Neutrophil (primary cell): Measurements from ENCODE around the gene IFITM2.
"Not testable (repeated sequence)": the region's sequence is repeated elsewhere in the genome, so short reads cannot be mapped to it uniquely, and the experiment has no call there.

Source experiments
- H3K27ac ChIP-seq: fragments of 200-600 bp; sonication (generic); 2 replicates; pipeline ENCODE4 v1.5.1; 2016; ENCODE audit warnings: mild to moderate bottlenecking, moderate library complexity
- H3K27me3 ChIP-seq: fragments of 200-600 bp; sonication (generic); 2 replicates; pipeline ENCODE4 v1.6.0; 2016; ENCODE audit warnings: mild to moderate bottlenecking
- H3K36me3 ChIP-seq: fragments of 200-600 bp; sonication (generic); 2 replicates; pipeline ENCODE4 v1.5.1; 2017
- H3K4me1 ChIP-seq, 2 experiments: fragments of 200-600 bp in 1 of 2; sonication (generic) in 1 of 2; 1 replicate in 1 of 2; 2 replicates in 1 of 2; pipeline versions ENCODE4 v1.5.1 to v1.6.1; 2013 to 2016; ENCODE audit warnings: low read depth in 1 of 2, low read length in 1 of 2, mild to moderate bottlenecking in 1 of 2, moderate library complexity in 1 of 2; ENCODE audit not compliant: control insufficient read depth in 1 of 2, insufficient read depth in 1 of 2
- H3K4me3 ChIP-seq, 2 experiments: fragments of 200-600 bp in 1 of 2; sonication (generic) in 1 of 2; 1 replicate in 1 of 2; 2 replicates in 1 of 2; pipeline ENCODE4 v1.5.1; 2013 to 2016; ENCODE audit warnings: low read depth in 1 of 2, low read length in 1 of 2, mild to moderate bottlenecking in 1 of 2, moderate library complexity in 1 of 2
- H3K9me3 ChIP-seq: fragments of 200-600 bp; sonication (generic); 2 replicates; pipeline ENCODE4 v1.5.1; 2016
- TF ChIP-seq, protein P1 (sequence below): fragments of 200-600 bp; sonication (generic); IDR thresholded peaks from 2 replicates; pipeline ENCODE4 v1.5.1; 2016; ENCODE audit warnings: antibody characterized with exemption

Gene IFITM2

DNA sequence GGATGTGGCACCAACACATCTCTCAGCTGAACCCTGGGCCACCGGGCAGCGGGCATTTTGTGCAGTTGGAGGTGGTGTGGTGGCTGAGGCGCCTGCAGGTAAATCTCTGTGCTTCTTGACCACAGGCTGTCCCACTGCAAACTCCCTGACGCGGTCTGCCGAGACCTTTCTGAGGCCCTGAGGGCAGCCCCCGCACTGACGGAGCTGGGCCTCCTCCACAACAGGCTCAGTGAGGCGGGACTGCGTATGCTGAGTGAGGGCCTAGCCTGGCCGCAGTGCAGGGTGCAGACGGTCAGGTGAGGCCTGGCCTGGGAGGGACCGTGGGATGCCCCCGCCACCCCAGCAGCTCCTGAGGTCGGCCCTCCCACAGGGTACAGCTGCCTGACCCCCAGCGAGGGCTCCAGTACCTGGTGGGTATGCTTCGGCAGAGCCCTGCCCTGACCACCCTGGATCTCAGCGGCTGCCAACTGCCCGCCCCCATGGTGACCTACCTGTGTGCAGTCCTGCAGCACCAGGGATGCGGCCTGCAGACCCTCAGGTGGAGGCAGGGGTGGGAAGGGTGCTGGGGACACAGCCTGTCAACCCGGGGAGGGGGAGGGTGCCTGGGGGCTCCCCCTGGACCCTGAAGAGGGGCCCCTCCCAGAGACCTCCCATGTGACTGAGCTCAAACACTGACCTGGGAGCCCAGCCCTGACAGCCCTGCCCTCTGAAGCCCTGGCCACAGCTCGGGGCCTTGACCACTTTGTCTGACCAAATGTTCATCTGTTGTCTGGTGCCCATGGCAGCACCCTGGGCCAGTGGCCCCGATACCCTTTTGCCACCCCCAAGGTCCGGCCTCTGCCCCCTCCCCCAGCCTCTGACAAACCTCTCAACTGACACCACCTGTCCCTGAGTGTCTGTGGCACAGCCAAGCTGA lies 23.3 kb upstream of the IFITM2 start:
- H3K27me3 ChIP-seq = peaks cover 93% of the 10 kb centered on the region
- peaks cover 43 to 47% of the 10 kb centered on the region in 2 experiments for H3K4me1 ChIP-seq
- TF ChIP-seq, protein P1, sequence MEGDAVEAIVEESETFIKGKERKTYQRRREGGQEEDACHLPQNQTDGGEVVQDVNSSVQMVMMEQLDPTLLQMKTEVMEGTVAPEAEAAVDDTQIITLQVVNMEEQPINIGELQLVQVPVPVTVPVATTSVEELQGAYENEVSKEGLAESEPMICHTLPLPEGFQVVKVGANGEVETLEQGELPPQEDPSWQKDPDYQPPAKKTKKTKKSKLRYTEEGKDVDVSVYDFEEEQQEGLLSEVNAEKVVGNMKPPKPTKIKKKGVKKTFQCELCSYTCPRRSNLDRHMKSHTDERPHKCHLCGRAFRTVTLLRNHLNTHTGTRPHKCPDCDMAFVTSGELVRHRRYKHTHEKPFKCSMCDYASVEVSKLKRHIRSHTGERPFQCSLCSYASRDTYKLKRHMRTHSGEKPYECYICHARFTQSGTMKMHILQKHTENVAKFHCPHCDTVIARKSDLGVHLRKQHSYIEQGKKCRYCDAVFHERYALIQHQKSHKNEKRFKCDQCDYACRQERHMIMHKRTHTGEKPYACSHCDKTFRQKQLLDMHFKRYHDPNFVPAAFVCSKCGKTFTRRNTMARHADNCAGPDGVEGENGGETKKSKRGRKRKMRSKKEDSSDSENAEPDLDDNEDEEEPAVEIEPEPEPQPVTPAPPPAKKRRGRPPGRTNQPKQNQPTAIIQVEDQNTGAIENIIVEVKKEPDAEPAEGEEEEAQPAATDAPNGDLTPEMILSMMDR = no peak
- peak overlapping the region; percentile 44 for H3K27ac ChIP-seq
- H3K9me3 ChIP-seq = no peaks in the 10 kb centered on the region
- H3K4me3 ChIP-seq = peak overlapping the region; percentile 7 to 17
- H3K36me3 ChIP-seq = peaks cover 53% of the 10 kb centered on the region

DNA sequence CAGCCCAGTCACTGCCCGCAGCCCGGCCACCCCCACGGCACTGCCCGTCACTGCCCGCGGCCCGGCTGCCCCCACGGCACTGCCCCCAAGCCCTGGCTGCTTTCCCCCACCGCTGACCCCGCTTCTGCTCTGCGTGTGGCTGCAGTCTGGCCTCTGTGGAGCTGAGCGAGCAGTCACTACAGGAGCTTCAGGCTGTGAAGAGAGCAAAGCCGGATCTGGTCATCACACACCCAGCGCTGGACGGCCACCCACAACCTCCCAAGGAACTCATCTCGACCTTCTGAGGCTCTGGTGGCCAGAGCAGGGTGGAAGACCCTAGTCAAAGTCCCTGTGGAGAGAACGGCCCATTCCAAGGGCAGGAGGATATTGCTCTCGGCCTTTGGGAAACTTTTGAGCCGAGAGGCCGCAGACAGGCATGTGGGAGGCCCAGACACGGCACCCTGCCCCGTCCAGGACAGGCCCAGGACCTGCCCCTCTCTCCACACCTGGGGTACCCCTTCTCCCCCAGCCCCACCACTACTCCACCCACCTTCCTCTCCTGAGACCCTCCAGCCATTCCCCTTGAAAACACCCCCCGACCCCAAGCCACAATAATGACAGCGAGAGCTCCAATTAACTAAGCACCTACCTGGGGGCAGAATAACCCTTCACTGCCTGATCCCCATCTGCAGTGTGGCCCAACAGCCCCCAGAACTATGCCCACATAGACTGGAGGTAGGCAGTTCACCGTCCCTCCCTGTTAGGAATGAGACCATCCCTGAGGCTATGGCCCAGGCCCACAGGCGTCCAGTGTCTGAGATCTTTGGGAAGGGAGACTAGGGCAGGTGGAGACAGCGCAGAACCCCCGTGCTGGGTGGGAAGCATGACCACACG lies 22.4 kb upstream of the IFITM2 start:
- Histone ChIP-seq H3K4me3 (peak overlapping the region in 1 of 2 experiments; percentile 8), H3K4me1 (peaks cover 47 to 56% of the 10 kb centered on the region in 2 experiments), H3K27ac (peak overlapping the region; percentile 44), H3K36me3 (peaks cover 51% of the 10 kb centered on the region), H3K27me3 (peaks cover 93% of the 10 kb centered on the region), H3K9me3 (no peaks in the 10 kb centered on the region)
- TF ChIP-seq, protein P1 = no peak

DNA sequence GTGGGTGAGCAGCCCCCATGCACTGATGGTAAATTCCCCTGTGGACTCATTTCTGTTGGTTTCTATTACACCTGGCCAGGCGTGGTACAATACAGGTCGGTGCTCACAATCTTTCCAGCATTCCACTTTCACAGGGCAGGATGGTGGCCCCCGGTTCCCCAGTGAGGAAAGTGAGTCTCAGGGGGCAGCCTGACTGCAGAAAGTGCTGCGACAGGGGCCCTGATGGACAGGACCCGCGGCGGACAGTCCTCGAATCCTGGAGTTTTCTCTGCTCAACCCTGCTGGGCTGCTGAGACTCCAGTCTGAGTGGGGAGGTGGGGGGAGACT lies 21.8 kb upstream of the IFITM2 start:
- Histone ChIP-seq H3K9me3 (no peaks in the 10 kb centered on the region), H3K4me1 (peaks cover 47 to 60% of the 10 kb centered on the region in 2 experiments), H3K27ac (peak overlapping the region; percentile 44), H3K36me3 (peaks cover 47% of the 10 kb centered on the region), H3K4me3 (peak overlapping the region in 1 of 2 experiments; percentile 8), H3K27me3 (peaks cover 93% of the 10 kb centered on the region)
- TF ChIP-seq, protein P1 = no peak

DNA sequence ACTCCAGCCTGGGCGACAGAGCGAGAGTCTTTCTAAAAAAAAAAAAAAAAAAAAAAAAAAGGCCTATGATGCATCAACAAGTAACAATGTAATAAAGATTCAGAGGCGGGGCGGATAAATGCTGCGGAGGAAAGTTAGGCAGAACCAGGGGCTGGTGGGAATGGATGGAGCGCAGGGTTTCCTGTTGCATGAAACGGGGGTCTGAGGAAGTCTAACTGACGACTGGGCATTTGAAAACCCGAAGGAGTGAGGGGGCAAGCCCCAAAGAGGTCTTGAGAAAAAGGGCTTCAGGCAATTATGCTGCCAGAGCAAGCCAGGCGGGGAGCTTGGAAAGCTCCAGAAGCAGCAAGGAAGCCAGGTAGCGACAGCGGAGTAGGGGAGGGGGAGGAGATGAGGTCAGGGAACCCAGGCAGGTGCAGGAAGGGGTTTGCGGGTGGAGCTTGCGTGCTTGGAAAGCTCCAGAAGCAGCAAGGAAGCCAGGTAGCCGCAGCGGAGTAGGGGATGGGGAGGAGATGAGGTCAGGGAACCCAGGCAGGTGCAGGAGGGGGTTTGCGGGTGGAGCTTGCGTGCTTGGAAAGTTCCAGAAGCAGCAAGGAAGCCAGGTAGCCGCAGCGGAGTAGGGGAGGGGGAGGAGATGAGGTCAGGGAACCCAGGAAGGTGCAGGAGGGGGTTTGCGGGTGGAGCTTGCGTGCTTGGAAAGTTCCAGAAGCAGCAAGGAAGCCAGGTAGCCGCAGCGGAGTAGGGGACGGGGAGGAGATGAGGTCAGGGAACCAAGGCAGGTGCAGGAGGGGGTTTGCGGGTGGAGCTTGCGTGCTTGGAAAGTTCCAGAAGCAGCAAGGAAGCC lies 20.4 kb upstream of the IFITM2 start:
- Histone ChIP-seq H3K4me3 (peak overlapping the region; percentile 87 to 98), H3K36me3 (peaks cover 41% of the 10 kb centered on the region), H3K4me1 (peaks cover 36 to 50% of the 10 kb centered on the region in 2 experiments), H3K27me3 (peaks cover 81% of the 10 kb centered on the region)
- H3K27ac ChIP-seq, H3K9me3 ChIP-seq: not testable (repeated sequence)

DNA sequence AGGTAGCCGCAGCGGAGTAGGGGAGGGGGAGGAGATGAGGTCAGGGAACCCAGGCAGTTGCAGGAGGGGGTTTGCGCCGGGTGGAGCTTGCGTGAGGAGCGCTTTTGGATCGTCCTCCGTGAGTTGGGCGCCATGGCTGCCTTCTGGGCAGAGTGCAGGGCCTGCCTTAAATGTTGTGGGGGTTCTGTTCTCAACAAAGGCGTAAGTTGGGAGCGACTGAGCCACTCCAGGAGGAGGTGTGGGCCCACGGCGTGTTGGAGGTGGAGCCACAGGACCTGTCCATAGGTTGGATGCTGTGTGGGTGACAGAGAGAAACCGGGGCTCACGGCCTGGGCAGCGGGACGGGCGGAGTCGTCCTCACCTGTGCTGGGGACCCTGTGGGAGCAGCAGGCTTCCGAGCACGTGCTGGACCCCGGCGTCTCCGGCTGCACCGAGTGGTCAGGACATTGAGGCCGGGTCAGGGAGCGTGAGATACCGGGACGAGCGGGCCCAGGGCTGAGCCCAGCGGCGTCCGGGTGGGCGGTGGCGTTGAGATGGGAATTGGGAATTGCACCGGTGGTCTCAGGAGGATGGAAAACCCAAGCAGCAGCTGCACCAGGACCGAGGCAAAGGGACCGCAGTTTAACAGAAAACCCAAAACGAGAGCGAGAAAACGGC lies 19.7 kb upstream of the IFITM2 start:
- TF ChIP-seq, protein P1 = no peak
- H3K36me3 ChIP-seq = peaks cover 41% of the 10 kb centered on the region
- H3K9me3 ChIP-seq = no peaks in the 10 kb centered on the region
- H3K4me3 ChIP-seq = peak overlapping the region; percentile 87 to 98
- peaks cover 30 to 43% of the 10 kb centered on the region in 2 experiments for H3K4me1 ChIP-seq
- peaks cover 74% of the 10 kb centered on the region for H3K27me3 ChIP-seq
- peak overlapping the region; percentile 86 for H3K27ac ChIP-seq
